HG03060 (cell line): ENCODE measurements around the gene TTLL11.

Source experiments
- ATAC-seq: cut with Tn5 transposase; IDR thresholded peaks from one replicate; pipeline ENCODE4 v1.9.1; 2021; ENCODE audit warnings: low read depth, moderate number of reproducible peaks; ENCODE audit not compliant: unreplicated experiment

Gene TTLL11

DNA sequence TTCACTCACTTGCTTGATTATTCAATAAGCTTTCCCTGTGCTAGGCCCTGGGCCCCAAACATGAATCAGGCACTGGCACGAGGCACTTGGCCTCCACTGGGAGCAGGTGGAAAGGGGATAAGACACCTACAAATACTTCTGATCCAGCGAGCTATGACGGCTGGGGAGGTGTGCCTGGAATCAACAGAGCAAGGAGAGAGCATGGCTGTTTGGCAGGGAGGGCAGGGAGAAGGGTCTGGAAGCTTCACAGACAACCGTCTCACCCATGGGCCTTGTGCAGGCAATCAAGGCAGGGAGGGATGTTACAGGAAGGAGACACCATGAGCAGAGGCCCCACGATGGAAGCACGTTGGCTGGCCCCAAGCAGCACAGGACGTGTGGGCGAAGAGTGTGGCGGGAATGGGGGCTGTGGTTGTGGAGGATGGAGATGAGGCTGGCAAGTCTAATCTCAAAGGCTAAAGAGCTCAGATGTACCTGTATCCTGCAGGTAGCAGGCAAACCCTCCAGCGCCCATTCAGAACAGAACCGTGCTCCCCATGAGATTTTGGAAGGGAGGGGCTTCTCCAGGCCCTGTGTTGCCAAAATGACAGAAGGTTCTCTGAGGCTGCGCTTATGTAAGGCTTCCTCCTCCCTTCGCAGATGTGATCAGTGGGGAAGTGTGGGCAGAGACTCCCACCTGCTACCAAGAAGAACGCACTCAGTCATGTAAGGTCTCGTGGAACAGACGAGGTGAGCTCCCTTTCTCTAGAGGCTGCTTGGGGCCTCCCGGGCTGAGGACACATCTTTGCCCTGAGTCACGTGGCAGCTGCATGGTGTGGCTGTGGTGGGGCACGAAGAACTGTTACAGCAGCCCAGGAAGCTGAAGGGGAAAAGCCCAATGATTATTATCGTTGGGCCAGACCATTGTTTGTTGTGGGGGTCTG lies 252.0 kb downstream of the TTLL11 start:
- no peak for ATAC-seq

DNA sequence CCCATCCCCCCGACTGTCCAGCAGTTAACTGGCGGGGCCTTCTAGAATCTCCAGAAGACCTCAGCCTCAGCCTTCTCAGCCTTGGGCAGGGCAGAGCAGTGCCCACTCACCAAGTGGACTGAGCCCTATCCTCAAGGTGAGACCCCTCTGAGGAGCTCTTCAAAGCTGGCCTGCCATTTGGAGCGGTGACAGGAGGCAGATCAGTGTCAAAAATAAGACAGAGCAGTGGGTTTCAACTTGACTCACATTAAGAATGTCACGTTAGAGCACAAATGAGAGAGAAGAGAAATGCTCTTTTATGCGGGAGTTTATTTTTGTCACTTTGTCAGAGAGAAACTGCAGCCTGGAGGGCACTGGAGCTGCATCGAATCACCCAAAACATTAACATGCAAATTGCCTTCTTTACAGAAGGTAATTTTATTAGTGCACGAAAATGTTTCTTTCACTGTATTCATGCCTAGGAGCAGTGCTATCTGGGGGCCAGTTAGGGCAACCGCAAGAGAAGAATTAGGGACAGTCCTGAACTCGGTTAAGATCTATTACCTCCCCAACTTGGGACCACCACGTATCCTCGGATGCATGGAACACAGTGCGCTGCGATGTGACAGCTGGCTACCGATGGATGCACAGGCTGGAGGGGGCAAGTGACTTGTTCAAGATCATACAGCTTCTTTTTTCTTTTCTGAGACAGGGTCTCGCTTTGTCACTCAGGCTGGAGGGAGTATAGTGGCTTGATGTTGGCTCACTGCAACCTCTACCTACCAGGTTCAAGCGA lies 253.2 kb downstream of the TTLL11 start:
- peak; percentile 92 for ATAC-seq

DNA sequence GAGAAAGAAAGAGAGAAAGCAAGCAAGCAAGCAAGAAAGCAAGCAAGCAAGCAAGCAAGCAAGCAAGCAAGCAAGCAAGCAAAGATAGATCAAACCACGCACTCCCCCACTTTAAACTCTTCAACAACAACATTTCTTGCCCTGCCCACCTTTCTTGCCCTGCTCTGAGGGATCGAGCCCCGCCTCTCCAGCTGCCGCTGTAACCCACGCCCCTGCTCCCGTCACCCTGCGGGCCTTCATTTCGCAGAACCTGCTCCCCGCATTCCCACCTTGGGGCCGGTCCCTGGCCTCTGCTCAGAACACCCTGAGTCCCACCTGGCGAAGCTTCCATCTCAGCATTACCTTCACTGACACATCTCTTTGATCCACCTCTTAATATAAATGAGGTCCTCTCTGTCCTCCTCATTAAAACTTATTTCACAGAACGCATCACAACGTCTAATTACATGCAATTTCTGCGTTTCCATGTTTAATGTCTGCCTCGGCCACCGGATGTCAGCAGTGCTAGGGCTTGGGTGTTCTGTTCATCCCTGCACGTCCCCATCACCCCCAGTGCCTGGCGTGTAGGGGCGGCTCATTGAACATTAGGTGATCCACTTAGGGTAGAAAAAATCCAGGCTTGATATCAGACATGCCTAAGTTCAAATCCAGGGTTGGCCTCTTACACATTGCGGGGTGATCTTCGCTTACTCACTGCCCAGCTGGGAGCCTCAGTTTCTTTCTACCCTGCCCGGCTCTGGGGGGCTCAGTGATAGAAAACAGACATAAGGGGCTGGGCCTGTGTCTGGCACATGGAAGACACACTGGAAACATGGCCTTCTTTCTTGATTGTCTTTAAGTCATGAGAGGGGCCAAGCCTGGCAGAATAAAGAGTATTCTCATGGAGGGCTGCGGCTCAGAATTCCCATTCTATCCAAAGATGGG lies 254.1 kb downstream of the TTLL11 start:
- no peak for ATAC-seq

DNA sequence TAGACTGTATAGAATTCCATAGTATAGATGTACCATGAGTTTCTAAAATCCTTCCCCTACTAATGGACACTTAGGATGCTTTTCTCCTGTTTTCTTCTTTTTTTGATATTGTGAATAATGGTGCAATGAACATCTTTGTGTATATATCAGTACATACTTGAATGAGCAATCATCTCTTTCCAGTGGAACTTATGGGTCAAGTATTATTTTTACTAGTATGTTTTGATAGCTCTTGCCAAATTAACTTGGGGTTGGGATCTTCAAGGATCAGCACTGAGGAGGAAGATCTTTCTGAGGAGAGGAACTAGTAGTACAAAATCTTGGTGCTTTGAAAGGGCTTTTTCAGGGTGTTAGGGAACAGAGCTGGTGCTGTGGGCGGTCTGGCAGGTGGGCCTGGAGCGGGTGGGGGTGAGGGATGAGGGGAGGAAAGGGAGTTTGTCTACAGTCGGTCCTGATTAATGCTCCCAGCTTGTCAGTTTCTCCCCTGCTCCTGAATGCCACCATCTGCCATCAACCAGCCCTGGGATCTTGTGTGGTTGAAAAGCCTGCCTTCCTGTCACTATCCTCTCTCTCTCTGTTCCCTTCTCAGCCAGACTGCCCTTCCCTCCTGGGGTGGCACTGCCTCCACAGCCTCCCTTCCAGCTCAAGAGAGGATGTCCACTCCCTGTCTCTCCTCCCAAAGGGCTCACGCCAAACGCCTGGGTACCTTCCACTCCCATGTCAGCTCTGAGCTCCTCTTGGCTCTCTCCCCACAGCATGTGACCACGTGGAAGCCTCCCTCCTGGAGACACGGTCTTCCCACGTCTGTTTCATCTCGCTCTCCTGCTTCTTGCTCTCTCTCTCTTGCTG lies 255.8 kb downstream of the TTLL11 start:
- no peak for ATAC-seq

DNA sequence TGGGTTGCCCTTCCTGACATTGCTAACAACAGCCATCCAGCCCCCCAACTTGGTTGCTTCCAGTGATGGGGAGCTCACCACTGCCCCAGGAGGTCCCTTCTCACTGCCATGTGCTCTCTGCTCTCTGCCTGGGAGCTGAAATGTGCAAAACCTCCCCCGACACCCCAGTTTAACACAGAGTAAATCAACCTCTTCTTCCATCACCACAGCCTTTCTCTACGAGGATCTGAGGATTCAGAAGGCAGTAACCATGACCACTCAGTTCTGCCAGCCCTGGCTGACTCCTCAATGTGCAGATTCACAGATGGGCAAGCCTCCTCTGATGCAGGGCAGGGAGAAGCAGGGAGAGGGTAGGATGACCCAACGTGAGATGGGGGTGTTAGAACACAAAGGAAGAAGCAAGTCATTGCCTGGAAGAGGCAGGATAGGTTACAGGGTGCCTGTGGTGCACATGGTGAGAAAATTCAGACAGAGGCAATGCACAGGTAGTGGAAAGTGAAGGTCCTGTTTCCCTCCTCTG lies 256.7 kb downstream of the TTLL11 start:
- ATAC-seq, result no peak

DNA sequence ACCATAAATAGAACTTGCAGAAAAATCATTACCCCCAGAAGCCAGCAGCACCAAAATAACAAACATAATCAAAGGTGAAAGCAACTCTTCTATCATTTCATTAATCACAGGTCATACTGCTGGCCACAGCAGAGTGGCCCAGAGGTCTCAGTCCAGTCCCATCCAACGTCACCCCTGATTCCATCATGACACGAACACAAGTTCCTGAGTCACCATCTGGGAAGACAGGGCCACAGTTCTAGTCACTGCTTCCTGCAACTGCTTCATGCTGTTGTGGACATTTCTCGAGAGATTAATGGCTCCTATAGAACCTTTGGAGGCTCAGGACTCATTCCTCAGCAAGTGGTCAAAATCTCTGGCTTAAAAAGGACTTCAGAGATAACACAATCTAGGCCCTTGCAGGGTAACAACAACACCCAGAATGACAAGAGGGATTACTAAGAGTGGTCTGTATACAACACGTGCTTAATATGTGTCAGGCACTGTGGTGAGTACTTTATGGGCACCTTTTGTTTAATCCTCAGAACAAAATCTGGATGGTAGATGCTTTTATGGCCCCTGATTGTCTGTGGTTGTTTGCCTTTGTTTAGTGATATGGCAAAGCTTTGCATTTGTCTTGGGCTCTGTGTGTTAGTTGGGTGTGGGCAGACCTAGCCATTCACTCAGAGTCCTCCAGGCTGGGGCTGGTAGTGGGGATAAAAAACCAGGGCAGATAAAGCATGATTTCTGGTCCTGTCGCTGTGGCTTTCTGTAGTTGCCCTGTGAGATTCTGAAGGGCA lies 257.3 kb downstream of the TTLL11 start:
- no peak for ATAC-seq

DNA sequence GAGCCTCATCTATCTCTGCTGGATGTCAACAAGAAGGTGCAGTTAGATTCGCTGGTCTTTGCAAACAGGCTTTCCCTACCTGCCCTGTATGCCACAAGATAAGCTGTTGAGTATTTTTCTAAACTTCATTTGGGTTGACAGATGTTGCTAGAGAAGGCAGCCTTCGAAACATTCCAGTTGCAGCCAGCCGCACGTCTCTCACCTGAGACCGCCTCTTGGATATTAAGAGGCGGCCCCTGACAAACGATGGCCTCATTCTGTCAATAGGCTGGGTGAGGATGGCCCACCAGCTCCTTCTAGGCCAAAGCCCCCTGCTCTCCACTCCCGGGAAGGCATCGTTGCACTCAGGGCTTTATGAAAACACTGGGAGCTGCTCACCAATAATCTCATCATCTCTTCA lies 260.0 kb downstream of the TTLL11 start:
- no peak for ATAC-seq

DNA sequence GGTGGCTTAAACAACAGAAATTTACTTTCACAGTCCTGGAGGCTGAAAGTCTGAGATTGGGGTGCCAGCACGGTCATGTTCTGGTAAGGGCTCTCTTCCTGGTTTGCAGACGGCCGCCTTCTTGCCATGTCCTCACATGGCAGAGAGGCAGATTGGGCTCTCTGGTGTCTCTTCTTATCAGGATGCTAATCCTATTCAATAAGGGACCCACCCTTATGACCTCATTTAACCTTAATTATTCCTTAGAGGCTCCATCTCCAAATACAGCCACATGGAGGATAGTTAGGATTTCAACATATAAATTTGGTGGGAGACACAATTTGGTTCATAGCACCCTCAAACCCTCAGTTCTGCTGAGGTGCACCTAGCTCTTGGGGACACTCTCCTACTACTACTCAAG lies 261.2 kb downstream of the TTLL11 start:
- ATAC-seq, result no peak

DNA sequence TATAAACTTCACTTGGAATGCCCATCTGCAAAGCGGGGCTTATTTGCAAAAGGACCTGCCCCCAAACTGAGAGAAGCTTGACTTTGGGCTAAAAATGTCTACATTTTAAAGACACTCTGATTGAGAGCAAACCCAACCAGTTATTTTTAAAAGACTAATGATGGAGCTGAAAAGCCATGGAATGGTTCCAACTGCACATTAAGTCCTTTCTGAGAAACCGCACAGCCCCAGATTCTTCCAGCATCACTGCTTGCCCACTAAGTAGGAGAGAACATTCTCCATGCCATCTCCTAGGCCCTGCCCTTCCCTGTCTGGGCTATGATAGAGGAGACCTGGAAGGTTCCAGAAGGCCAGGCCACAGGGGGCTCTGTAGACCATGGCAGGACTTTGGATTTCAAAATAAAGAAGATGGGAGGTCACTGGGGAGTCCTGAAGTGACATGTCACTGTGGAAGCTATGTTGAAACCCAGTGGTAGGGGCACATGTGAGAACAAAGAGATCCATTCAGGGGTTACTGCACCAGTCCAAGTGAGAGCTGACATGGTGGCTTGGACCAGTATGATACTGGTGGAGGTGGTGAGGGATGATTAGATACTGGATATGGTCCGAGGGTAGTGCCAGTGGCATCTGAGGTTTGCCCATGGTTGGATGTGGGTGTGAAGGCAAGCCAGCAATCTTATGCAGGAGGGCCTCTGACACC lies 262.5 kb downstream of the TTLL11 start:
- no peak for ATAC-seq

DNA sequence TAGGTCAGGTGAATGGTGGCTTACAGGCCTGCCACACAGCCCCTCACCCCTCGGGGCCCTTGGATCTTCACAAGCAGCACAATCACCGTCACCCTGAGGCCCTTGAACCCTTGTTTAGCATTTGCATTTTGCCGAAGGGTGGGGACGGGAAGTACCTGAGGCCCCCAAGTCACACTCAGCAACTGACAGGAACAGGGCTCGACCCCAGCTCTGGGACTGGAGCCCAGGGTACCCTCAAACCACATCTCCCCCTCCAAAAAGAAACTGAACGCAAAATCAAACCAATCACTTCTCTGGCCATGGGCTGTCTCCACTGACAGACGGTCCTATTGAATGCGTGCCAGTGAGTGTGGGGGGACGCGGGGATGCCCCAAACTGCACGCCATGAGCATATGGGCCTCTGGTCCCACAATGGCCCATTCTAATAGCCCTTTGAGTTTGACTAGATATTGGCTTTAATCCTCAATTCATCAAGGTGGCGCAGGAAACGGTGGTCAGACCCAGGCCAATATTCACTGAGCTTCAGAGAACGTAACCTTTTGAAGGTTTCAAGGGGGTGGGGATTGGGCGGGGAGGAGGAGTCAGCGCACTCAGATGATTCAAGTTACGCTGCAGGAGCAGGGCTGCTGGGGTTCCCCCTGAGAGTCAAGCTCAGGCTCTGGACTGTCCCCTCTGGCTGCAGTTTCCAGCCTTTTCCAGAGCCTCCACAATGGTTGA lies 265.7 kb downstream of the TTLL11 start:
- ATAC-seq, result no peak

DNA sequence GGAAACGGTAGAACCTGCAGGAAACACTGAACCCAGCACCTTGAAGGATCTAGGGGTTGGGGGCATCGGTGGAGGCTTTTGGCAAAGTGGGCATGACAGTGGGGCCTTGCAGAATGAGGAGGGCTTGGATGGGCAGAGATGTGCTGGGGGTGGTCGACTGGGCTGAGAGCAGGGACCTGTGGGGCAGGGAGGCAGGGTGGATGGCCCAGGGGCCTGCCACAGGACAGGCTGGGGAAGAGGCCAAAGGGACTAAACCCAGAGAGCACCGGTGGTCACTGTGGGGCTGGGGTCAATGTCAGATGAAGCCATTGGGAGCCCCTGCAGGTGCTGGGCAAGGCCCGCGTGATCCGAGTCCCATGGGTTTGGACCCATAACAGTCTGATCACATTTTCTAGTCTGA lies 266.4 kb downstream of the TTLL11 start:
- no peak for ATAC-seq

DNA sequence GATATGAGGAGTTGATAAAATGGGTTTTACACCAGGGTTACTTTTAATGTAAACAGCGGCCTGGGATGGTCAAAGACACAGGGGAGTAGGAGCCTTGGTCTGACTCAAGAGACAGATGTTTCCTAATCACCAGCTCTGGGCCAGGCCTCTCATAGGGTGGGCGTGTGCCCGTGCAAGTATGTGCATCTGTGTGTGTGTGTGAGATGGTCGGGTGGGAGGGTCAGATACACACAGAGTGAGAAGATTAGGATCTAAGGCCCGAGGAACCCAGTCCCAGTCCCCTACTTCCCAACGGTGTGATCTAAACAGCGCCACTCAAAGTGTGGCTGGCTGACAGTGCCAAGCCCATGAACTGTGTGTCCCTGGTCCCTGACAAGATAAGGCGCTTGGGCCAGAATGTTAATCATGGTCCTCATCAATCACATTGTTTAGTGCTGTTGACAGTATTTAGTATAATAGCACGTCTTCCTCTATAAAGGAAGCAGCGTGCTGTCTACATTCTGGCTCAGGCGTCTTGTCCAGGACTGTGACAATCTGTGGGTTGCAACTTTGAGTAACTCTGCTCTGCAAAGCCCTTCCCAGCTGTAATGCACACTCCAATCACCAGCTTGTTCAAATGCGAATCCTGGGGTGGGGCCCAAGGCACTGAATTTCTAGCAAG lies 267.9 kb downstream of the TTLL11 start:
- no peak for ATAC-seq

DNA sequence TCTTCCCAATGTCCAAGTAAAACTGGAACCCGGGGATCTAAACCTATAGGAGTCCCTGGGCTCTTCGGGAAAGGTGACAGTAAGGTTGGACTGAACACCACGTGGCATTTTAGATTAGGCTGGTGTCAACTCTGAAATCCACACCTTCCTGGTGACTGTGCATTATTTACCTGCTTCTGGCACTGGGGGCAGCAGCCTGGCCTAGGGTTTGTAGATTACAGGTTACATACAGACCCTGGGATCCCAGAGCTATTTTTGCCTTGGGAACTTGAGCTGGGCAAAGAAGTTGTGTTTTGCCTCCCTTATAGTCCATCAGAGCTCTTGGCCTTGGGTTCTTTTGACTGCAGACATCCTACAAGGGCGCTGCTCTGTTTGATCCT lies 268.5 kb downstream of the TTLL11 start:
- ATAC-seq, result no peak

DNA sequence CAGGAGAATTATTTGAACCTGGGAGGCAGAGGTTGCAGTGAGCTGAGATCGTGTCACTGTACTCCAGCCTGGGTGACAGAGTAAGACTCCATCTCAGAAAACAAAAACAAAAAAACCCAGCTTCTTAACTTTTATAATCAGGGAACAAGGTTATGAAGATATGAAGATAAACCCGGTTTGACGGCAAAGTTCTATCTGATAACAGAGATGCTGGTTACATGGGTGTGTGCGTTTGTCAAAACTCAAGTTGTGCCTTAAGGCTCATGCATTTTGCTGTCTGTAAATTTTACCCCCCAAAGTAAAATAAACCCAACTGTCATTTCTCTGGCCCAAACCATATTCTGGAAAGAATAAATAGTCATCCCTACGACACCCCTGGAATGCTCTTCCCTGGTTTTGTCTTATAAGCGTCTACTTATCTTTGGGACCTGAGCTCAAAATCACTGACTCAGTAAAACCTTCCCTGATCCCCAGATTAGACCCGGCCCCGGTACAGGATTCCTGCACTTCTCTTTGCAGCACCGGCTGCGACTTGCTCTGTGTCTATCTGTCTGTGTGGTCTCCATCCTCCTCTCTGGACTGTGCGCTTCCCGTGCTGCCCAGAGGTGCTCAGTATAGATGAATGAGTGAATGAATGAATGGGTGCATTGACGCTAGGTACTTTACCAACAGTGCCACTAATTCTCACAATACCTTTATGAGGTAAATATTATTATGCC lies 269.5 kb downstream of the TTLL11 start:
- ATAC-seq, result no peak

DNA sequence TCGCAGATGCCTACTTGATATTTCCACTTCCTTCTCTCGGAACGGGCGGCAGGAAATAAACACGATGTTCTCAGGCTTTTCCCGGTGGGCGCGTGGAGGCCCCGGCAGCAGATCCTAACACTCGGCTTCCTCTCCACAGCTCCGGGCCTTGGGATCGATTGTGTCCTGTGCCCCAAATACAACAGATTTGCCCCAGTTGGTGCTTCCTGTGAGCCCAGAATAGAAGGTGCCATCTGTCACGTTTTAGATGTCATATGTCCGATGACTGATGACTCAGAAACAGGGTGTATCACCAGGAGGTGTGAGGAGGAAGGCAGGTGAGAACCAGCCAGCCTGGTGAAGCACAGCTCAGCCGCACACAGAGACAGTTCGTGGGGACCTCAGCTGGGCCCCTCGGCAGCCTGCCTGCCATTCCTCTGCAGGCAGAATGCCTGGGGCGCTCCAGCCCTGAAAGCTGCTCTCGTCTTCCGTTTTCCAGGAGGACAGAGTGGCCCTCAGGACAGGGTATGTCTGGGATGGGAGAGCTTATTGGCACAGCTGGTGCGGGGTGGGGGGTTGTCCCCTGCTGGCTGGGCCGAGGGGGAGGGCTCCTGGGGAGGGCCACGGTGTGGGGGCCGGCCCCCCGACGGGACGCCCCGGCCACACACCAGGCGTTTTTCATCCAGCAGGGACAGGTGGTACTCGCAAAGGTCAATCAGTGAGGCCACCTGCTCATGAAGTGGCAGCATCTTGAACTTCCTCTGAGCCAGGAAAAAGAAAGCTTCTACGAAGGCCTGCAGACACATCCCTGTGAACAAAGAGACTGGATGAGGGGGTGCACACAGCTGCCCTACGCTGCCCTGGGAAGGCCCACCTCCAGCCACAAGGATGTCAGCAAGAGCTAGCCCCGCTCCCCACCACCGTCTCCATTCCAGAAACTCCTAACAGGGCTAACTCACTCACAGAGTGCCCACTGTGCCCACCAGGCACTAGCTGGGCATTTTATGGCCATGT lies 270.7 kb downstream of the TTLL11 start:
- no peak for ATAC-seq
